ENCODE results near the gene FGF18.

FGF18 gene

GRCh38 chr5:171445644-171446516, 26.4 kb downstream of the FGF18 start:
- DNase-seq, result no peak

- no peak for DNase-seq
Measured at GRCh38 chr5:171447226-171447625, 27.8 kb downstream of the FGF18 start.

- no peak for DNase-seq
Measured at GRCh38 chr5:171449426-171449825, 30.0 kb downstream of the FGF18 start.

- DNase-seq, result no peak
Measured at GRCh38 chr5:171450423-171451331, 31.2 kb downstream of the FGF18 start.

GRCh38 chr5:171451421-171451820, 32.0 kb downstream of the FGF18 start:
- DNase-seq, result no peak

- no peak for DNase-seq
Measured at GRCh38 chr5:171453056-171453725, 33.7 kb downstream of the FGF18 start.

- DNase-seq, result no peak
Measured at GRCh38 chr5:171453988-171454387, 34.5 kb downstream of the FGF18 start.

GRCh38 chr5:171454549-171454948, 35.1 kb downstream of the FGF18 start:
- DNase-seq, result no peak

GRCh38 chr5:171455522-171455921, 36.1 kb downstream of the FGF18 start:
- DNase-seq, result no peak

- no peak for DNase-seq
Measured at GRCh38 chr5:171457208-171457981, 37.9 kb downstream of the FGF18 start.

GRCh38 chr5:171459839-171460238, 40.4 kb downstream of the FGF18 start:
- no peak for DNase-seq

GRCh38 chr5:171462136-171462927, 42.9 kb downstream of the FGF18 start:
- DNase-seq, result no peak

- DNase-seq, result no peak
Measured at GRCh38 chr5:171462928-171463861, 43.7 kb downstream of the FGF18 start.

- no peak for DNase-seq
Measured at GRCh38 chr5:171463862-171464229, 44.4 kb downstream of the FGF18 start.

GRCh38 chr5:171464829-171465228, 45.4 kb downstream of the FGF18 start:
- no peak for DNase-seq

- DNase-seq, result no peak
Measured at GRCh38 chr5:171467107-171467506, 47.7 kb downstream of the FGF18 start.

GRCh38 chr5:171469326-171469725, 49.9 kb downstream of the FGF18 start:
- DNase-seq, result no peak

GRCh38 chr5:171470420-171470819, 51.0 kb downstream of the FGF18 start:
- no peak for DNase-seq

- no peak for DNase-seq
Measured at GRCh38 chr5:171474230-171474813, 54.9 kb downstream of the FGF18 start.

- no peak for DNase-seq
Measured at GRCh38 chr5:171475596-171475995, 56.1 kb downstream of the FGF18 start.

Data from activated gamma-delta T cell (primary cell).